Measurements from ENCODE around the gene THAP7.

DNA sequence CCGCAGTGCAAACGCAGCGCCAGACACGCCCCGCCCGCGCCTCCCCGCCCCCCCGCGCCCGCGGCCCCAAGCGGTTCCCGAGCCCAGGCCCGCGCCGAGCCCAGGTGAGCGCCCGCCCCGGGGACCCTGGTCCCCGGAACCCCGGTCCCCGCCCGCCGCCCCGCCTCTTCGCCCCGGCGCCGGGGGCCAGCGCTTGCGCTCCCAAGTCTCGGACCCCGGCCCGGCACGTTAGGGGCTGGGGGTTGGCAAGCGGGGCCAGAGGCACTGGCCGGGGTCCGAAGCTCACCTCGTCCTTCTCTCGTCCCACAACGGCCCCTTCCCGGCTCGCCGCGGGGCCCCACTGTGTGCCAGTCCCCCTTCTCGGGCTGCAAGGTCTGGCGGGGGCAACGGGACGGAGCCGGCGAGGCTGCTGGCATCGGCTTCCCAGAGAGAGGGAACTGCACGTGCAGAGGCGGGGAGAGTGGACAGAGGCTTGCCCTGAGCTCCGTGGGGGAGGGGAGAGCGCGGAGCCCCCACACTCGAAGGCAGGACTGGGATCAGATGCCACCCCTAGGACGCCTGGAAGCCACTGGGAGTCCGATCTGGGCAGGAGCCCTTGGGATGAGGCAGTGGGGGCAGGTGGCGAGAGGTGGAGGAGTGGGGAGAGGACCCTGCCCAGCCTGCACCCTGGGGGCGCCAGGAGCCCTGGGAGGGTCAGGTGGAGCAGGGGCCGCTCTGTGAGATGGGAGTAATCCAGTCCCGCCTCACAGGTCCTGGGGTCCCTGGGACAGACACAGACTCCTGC, 36.6 kb downstream of the THAP7 start:
- TF ChIP-seq POLR2A (IDR thresholded peaks at IDR 0.05) (no peak), POLR2AphosphoS5 (IDR thresholded peaks at IDR 0.05) (no peak), EP300 (IDR thresholded peaks at IDR 0.05) (no peak)
- TF ChIP-seq, protein P1, sequence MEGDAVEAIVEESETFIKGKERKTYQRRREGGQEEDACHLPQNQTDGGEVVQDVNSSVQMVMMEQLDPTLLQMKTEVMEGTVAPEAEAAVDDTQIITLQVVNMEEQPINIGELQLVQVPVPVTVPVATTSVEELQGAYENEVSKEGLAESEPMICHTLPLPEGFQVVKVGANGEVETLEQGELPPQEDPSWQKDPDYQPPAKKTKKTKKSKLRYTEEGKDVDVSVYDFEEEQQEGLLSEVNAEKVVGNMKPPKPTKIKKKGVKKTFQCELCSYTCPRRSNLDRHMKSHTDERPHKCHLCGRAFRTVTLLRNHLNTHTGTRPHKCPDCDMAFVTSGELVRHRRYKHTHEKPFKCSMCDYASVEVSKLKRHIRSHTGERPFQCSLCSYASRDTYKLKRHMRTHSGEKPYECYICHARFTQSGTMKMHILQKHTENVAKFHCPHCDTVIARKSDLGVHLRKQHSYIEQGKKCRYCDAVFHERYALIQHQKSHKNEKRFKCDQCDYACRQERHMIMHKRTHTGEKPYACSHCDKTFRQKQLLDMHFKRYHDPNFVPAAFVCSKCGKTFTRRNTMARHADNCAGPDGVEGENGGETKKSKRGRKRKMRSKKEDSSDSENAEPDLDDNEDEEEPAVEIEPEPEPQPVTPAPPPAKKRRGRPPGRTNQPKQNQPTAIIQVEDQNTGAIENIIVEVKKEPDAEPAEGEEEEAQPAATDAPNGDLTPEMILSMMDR (IDR thresholded peaks at IDR 0.05): no peak
